ENCODE measurements around the gene MTMR12.

Gene MTMR12

DNA sequence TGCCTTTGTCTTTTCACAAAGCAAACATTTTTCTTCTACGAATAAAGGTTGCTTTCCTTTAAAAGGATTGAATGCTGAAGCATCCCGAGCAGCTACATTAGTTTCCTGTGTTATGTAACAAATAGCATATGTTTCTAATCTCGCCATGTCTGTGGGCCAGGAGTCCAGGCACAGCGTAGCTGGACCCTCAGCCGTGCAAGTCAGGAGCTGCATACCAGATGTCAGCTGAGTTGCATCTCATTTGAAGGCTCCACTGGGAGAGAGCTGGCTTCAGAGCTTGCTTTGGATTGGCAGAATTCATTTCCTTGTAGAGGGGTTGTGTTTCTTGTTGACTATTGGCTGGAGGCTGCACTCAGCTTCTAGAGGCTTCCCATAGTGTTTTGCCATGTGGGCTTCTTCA, 122.6 kb downstream of the MTMR12 start:
- no peak for DNase-seq (ENCODE audit: low read depth)

DNA sequence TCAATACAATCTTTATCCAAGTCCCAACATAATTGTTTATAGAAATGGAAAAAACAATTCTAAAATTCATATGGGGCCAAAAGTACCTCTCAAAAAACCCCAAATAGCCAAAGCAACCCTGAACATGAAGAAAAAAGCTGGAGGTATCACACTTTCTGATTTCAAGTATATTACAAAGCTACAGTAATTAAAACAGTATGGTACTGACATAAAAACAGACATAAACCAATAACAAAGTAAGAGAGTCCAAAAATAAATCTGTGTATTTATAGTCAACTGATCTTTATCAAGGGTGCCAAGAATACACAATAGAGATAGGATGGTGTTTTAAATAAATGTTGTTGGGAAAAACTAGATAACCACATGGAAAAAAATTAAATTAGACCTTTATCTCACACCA, 125.1 kb downstream of the MTMR12 start:
- no peak for DNase-seq (ENCODE audit: low read depth)

DNA sequence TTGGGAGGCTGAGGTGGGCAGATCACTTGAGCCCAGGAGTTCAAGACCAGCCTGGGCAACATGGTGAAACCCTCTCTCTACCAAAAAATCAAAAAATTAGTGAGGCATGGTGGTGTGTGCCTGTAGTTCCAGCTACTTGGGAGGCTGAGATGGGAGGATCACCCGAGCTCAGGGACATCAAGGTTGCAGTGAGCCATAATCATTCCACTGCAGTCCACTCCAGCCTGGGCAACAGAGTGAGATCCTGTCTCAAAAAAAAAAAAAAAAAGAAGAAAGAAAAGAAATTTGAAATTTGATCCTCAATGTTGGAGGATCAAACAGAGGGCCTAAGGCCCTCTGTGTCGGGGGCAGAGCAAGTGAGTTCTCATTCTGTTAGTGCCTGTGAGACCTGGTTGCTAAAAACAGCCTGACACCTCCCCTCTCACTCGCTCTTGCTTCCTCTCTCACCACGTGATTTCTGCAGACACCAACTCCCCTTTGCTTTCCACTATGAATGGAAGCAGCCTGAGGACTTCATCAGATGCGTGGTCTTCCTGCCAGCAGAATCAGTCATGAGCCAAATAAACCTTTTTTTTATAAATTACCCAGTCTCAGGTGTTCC, 130.2 kb downstream of the MTMR12 start:
- DNase-seq (ENCODE audit: low read depth) = no peak

Measured in activated T-cell treated with anti-CD3 and anti-CD28 coated beads for 1 hour (primary cell).